GM10266 (cell line): ENCODE measurements around the gene SDK1.

Experiments
- DNase-seq: peaks from one replicate; pipeline ENCODE4 v3.0.0; 2012; ENCODE audit errors: extremely low spot score
- TF ChIP-seq, protein P1 (sequence below): IDR thresholded peaks from 2 replicates; pipeline ENCODE4 v1.5.1; 2012; ENCODE audit warnings: mild to moderate bottlenecking, low read depth; ENCODE audit not compliant: control insufficient read depth, insufficient read depth; ENCODE audit errors: missing control alignments

SDK1 gene

GRCh38 chr7:3942276-3942675 lies 641.2 kb downstream of the SDK1 start:
- TF ChIP-seq, protein P1, sequence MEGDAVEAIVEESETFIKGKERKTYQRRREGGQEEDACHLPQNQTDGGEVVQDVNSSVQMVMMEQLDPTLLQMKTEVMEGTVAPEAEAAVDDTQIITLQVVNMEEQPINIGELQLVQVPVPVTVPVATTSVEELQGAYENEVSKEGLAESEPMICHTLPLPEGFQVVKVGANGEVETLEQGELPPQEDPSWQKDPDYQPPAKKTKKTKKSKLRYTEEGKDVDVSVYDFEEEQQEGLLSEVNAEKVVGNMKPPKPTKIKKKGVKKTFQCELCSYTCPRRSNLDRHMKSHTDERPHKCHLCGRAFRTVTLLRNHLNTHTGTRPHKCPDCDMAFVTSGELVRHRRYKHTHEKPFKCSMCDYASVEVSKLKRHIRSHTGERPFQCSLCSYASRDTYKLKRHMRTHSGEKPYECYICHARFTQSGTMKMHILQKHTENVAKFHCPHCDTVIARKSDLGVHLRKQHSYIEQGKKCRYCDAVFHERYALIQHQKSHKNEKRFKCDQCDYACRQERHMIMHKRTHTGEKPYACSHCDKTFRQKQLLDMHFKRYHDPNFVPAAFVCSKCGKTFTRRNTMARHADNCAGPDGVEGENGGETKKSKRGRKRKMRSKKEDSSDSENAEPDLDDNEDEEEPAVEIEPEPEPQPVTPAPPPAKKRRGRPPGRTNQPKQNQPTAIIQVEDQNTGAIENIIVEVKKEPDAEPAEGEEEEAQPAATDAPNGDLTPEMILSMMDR: no peak
- no peak for DNase-seq

GRCh38 chr7:3942816-3943745 lies 642.0 kb downstream of the SDK1 start:
- DNase-seq: no peak
- TF ChIP-seq, protein P1: no peak

GRCh38 chr7:3943779-3944520 lies 642.9 kb downstream of the SDK1 start:
- TF ChIP-seq, protein P1: no peak
- DNase-seq: no peak

DNA sequence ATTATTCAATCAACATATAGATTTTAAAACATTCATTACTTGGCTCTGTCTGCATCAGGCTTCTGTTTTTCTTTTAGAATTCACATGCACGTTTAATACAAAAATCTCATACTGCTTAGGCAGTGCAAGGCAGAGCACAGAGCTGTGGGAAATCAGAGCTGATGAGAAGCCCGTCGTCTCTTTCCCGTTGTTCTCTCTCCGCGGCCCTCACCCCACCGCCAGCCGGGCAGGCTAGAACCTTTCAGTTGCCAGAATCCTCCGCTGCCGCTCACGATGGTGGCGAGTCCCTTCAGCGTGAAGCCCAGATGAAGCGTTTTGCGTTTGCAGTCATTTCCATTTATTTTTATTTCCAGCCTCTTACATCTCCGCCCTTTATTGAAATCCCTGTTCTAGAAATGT lies 648.2 kb downstream of the SDK1 start:
- no peak for DNase-seq
- TF ChIP-seq, protein P1: no peak

GRCh38 chr7:3950249-3950648 lies 649.2 kb downstream of the SDK1 start:
- no peak for DNase-seq
- TF ChIP-seq, protein P1: no peak

GRCh38 chr7:3951316-3952055 lies 650.4 kb downstream of the SDK1 start:
- TF ChIP-seq, protein P1: no peak

More at GRCh38 chr7:3951316-3952055, 650.4 kb downstream of the SDK1 start:
- no peak for DNase-seq
